H1 (cell line): ENCODE results near the gene ZNF532.

ENCODE experiments used
- CREB1 ChIP-seq: IDR thresholded peaks from 2 replicates; pipeline ENCODE4 v1.6.1; 2012; ENCODE audit warnings: inconsistent platforms
- CTCF ChIP-seq, 3 experiments: IDR thresholded peaks; 1 replicate in 2 of 3; 2 replicates in 1 of 3; pipeline versions ENCODE4 v1.5.1 to v1.6.1; 2011; ENCODE audit warnings: low read length in 3 of 3, mild to moderate bottlenecking in 3 of 3, inconsistent platforms in 2 of 3, low read depth in 1 of 3, moderate library complexity in 1 of 3; ENCODE audit not compliant: insufficient read depth in 1 of 3; ENCODE audit errors: control extremely low read depth in 1 of 3
- EGR1 ChIP-seq: IDR thresholded peaks from 2 replicates; pipeline ENCODE4 v1.6.1; 2011; ENCODE audit warnings: low read depth, low read length, borderline replicate concordance
- EZH2 ChIP-seq: fragments of 200-600 bp; sonication (generic); IDR thresholded peaks from 2 replicates; pipeline ENCODE4 v1.7.1; 2012; ENCODE audit warnings: low read depth, mild to moderate bottlenecking, moderate library complexity, low read length, inconsistent platforms; ENCODE audit not compliant: severe bottlenecking
- HDAC2 ChIP-seq, 2 experiments: fragments of 300-600 bp in 1 of 2; sonication (generic) in 1 of 2; IDR thresholded peaks; 2 replicates each; pipeline ENCODE4 v1.6.1; 2011 to 2012; ENCODE audit warnings: low read depth in 2 of 2, low read length in 2 of 2, mild to moderate bottlenecking in 2 of 2, moderate library complexity in 2 of 2, borderline replicate concordance in 1 of 2, inconsistent platforms in 1 of 2
- NRF1 ChIP-seq: IDR thresholded peaks from 2 replicates; pipeline ENCODE4 v1.6.1; 2011; ENCODE audit warnings: mild to moderate bottlenecking, low read depth, low read length, improper control_type of control experiment
- POLR2A ChIP-seq, 2 experiments: IDR thresholded peaks; 1 replicate in 1 of 2; 2 replicates in 1 of 2; pipeline ENCODE4 v1.6.1; 2011; ENCODE audit warnings: low read depth in 2 of 2, low read length in 2 of 2, mild to moderate bottlenecking in 2 of 2; ENCODE audit errors: control extremely low read depth in 1 of 2
- RFX5 ChIP-seq: IDR thresholded peaks from 2 replicates; pipeline ENCODE4 v1.6.1; 2011; ENCODE audit warnings: low read depth, low read length, improper control_type of control experiment, borderline replicate concordance
- TAF1 ChIP-seq: IDR thresholded peaks from 2 replicates; pipeline ENCODE4 v1.6.1; 2011; ENCODE audit warnings: mild to moderate bottlenecking, low read depth, low read length

GRCh38 chr18:58905777-58906428 is 41.2 kb downstream of the ZNF532 start:
- TF ChIP-seq HDAC2 (IDR thresholded peaks at IDR 0.05; ENCODE audit: borderline replicate concordance in 1 of 2, low read depth in 2 of 2, low read length in 2 of 2), result no peak
- no peak for TF ChIP-seq CTCF (IDR thresholded peaks at IDR 0.05; ENCODE audit: control extremely low read depth in 1 of 3, insufficient read depth in 1 of 3, low read depth in 1 of 3, low read length in 3 of 3)
- no peak for TF ChIP-seq RFX5
- TF ChIP-seq CREB1, result no peak
- no peak for TF ChIP-seq NRF1
- no peak for TF ChIP-seq EZH2
- no peak for TF ChIP-seq EGR1
- TF ChIP-seq TAF1, result no peak
- TF ChIP-seq POLR2A (IDR thresholded peaks at IDR 0.05; ENCODE audit: control extremely low read depth in 1 of 2, low read depth in 2 of 2, low read length in 2 of 2), result no peak
